K562 (cell line): Measurements from ENCODE around the gene OR2C1. TPM values are rescaled to one million over a fixed set of nuclear protein-coding genes. Genes with fewer than 3 reads are reported as not detected.
A peak's percentile ranks its signal among the peaks of the same experiment; 100 is the strongest.

ENCODE experiments used
- BMI1 ChIP-seq: fragments of 150-350 bp; IDR thresholded peaks from 2 replicates; pipeline ENCODE4 v1.6.1; 2014; ENCODE audit warnings: low read length
- CBFB ChIP-seq: sonication (generic); formaldehyde crosslinking; IDR thresholded peaks from 2 replicates; pipeline ENCODE4 v1.4.0; 2020; ENCODE audit warnings: mild to moderate bottlenecking, missing genetic modification reagents
- CTBP1 ChIP-seq: fragments of 450-650 bp; IDR thresholded peaks from 2 replicates; pipeline ENCODE4 v1.6.1; 2016; ENCODE audit warnings: borderline replicate concordance
- EHMT2 ChIP-seq: fragments of 450-650 bp; IDR thresholded peaks from 2 replicates; pipeline ENCODE4 v1.6.1; 2018; ENCODE audit warnings: antibody characterized with exemption
- ETS2 ChIP-seq: IDR thresholded peaks from 2 replicates; pipeline ENCODE4 v1.6.1; 2016; ENCODE audit warnings: borderline replicate concordance, missing genetic modification characterization, mild to moderate bottlenecking, moderate library complexity, missing compliant biosample characterization; ENCODE audit not compliant: poor library complexity, severe bottlenecking
- GATAD2A ChIP-seq: fragments of 450-650 bp; IDR thresholded peaks from 2 replicates; pipeline ENCODE4 v1.6.1; 2017
- GATAD2B ChIP-seq: fragments of 450-650 bp; IDR thresholded peaks from 2 replicates; pipeline ENCODE4 v1.6.1; 2017; ENCODE audit warnings: mild to moderate bottlenecking, borderline replicate concordance
- HNRNPH1 ChIP-seq: fragments of 200-400 bp; formaldehyde crosslinking; optimal IDR thresholded peaks from 2 replicates; pipeline ENCODE3; 2017; ENCODE audit warnings: low read depth, mild to moderate bottlenecking, low read length, moderate library complexity
- MCM2 ChIP-seq: fragments of 450-650 bp; IDR thresholded peaks from 2 replicates; pipeline ENCODE4 v1.6.1; 2017; ENCODE audit warnings: low read depth, mild to moderate bottlenecking
- MCM5 ChIP-seq: fragments of 450-650 bp; IDR thresholded peaks from 2 replicates; pipeline ENCODE4 v1.6.1; 2016; ENCODE audit warnings: low read depth
- MTA1 ChIP-seq: fragments of 450-650 bp; IDR thresholded peaks from 2 replicates; pipeline ENCODE4 v1.6.1; 2017; ENCODE audit warnings: borderline replicate concordance
- NFIC ChIP-seq: fragments of 450-650 bp; IDR thresholded peaks from 2 replicates; pipeline ENCODE4 v1.6.1; 2017; ENCODE audit warnings: mild to moderate bottlenecking, inconsistent platforms
- NR2C1 ChIP-seq, 2 experiments: fragments of 450-650 bp; IDR thresholded peaks; 2 replicates each; pipeline ENCODE4 v1.6.1; 2017; ENCODE audit warnings: mild to moderate bottlenecking in 2 of 2, antibody characterized with exemption in 1 of 2, inconsistent platforms in 1 of 2, missing compliant biosample characterization in 1 of 2, missing genetic modification characterization in 1 of 2
- RAD51 ChIP-seq: fragments of 450-650 bp; IDR thresholded peaks from 2 replicates; pipeline ENCODE4 v1.7.1; 2016; ENCODE audit warnings: low read depth, mild to moderate bottlenecking, borderline replicate concordance
- SRSF7 ChIP-seq: fragments of 200-400 bp; formaldehyde crosslinking; optimal IDR thresholded peaks from 2 replicates; pipeline ENCODE3; 2017; ENCODE audit warnings: mild to moderate bottlenecking, low read depth, low read length
- TAL1 ChIP-seq: fragments of 450-650 bp; IDR thresholded peaks from 2 replicates; pipeline ENCODE4 v1.6.1; 2016; ENCODE audit warnings: mild to moderate bottlenecking
- TCF7 ChIP-seq: sonication (generic); IDR thresholded peaks from 2 replicates; pipeline ENCODE4 v1.6.1; 2016; ENCODE audit warnings: antibody characterized with exemption, borderline replicate concordance
- TRIM24 ChIP-seq, 2 experiments: fragments of 450-650 bp; IDR thresholded peaks; 2 replicates each; pipeline ENCODE4 v1.6.1; 2016
- polyA plus RNA-seq, 8 experiments: library from polyadenylated mRNA; depleted of rRNA in 4 of 8; stranded (reverse) in 5 of 8; unstranded in 3 of 8; fragments of >200 nt; fragmentation: Nextera tagmentation in 2 of 8; fragmentation: Illumina TruSeq in 1 of 8; extraction: Ambion mirVana in 2 of 8; extraction: Trizol in 1 of 8; gene quantifications; 2 replicates each; pipeline versions ENCODE4 v1.2.1 to v1.2.3, GENCODE V29; 2011 to 2014; ENCODE audit warnings: inconsistent platforms in 1 of 8, missing spikeins in 1 of 8
- total RNA-seq, 7 experiments: library from RNA; depleted of rRNA in 6 of 7; stranded (reverse); fragments of >200 nt in 6 of 7; fragmentation: Illumina TruSeq in 2 of 7; extraction: Trizol in 2 of 7; gene quantifications; 2 replicates each; pipeline versions ENCODE4 v1.2.1 to v1.2.3, GENCODE V29; 2011 to 2021; ENCODE audit warnings: low replicate concordance in 1 of 7
- TF ChIP-seq, protein P1 (sequence below): fragments of 200-800 bp; sonication (Bioruptor generic); IDR thresholded peaks from 2 replicates; pipeline ENCODE4 v1.6.1; 2017; ENCODE audit warnings: missing genetic modification characterization, missing compliant biosample characterization
- TF ChIP-seq, protein P2 (sequence below): sonication (generic); formaldehyde crosslinking; IDR thresholded peaks from 2 replicates; pipeline ENCODE4 v1.8.0; 2023; ENCODE audit warnings: missing genetic modification reagents, mild to moderate bottlenecking, borderline replicate concordance
- TF ChIP-seq, protein P3 (sequence below): sonication (generic); formaldehyde crosslinking; IDR thresholded peaks from 2 replicates; pipeline ENCODE4 v1.8.0; 2022; ENCODE audit warnings: missing genetic modification reagents, mild to moderate bottlenecking, borderline replicate concordance
- TF ChIP-seq, protein P4 (sequence below): IDR thresholded peaks from 2 replicates; pipeline ENCODE4 v1.6.1; 2014; ENCODE audit warnings: antibody characterized with exemption

OR2C1 gene
- total and polyA plus RNA-seq, 9 of the 15 experiments (the other 6 are each of a cell fraction or from before 2014, with no cell fraction given) = not detected

DNA sequence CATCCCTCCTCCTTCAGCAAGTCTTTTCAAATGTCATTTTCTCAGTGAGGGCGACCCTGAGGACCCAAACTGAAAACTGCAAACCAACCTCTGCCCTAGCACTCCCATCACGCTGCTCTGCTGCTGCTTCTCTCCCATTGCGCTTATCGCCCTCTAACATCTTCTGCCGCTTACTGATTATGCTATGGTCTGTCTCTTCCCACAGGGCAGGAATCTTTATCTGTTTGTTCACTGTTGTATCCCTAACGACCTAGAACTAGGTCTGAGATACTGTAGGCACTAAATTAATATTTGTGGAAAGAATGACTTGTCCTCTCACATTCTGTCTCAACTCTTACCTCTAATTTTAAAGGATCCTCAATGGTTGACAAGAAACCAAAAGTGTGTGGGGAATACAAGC, 32.6 kb downstream of the OR2C1 start (continued):
- TF ChIP-seq TCF7 (no peak), MCM5 (no peak), EHMT2 (peak; percentile 58; the same call in 1 of the 2 replicates), TRIM24 (IDR thresholded peaks at IDR 0.05) (peak in 1 of 2 experiments; percentile 85; a peak in 3 of 4 replicates), BMI1 (no peak), GATAD2A (peak; percentile 20; the same call in 1 of the 2 replicates), NR2C1 (IDR thresholded peaks at IDR 0.05) (no peak), NR2C1 (tag; IDR thresholded peaks at IDR 0.05) (no peak; the same call in 1 of the 2 replicates), CBFB (CRISPR knock-in tag) (no peak), GATAD2B (peak; percentile 43; the same call in 1 of the 2 replicates), SRSF7 (no peak), TAL1 (peak; percentile 92), RAD51 (no peak), NFIC (peak; percentile 63), CTBP1 (peak; percentile 83; the same call in 1 of the 2 replicates), HNRNPH1 (no peak), ETS2 (tag) (no peak), MTA1 (peak; percentile 59; the same call in 1 of the 2 replicates), MCM2 (no peak)
- TF ChIP-seq, protein P1, sequence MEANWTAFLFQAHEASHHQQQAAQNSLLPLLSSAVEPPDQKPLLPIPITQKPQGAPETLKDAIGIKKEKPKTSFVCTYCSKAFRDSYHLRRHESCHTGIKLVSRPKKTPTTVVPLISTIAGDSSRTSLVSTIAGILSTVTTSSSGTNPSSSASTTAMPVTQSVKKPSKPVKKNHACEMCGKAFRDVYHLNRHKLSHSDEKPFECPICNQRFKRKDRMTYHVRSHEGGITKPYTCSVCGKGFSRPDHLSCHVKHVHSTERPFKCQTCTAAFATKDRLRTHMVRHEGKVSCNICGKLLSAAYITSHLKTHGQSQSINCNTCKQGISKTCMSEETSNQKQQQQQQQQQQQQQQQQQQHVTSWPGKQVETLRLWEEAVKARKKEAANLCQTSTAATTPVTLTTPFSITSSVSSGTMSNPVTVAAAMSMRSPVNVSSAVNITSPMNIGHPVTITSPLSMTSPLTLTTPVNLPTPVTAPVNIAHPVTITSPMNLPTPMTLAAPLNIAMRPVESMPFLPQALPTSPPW (CRISPR knock-in tag) = peak; percentile 24; the same call in 1 of the 2 replicates
- TF ChIP-seq, protein P2, sequence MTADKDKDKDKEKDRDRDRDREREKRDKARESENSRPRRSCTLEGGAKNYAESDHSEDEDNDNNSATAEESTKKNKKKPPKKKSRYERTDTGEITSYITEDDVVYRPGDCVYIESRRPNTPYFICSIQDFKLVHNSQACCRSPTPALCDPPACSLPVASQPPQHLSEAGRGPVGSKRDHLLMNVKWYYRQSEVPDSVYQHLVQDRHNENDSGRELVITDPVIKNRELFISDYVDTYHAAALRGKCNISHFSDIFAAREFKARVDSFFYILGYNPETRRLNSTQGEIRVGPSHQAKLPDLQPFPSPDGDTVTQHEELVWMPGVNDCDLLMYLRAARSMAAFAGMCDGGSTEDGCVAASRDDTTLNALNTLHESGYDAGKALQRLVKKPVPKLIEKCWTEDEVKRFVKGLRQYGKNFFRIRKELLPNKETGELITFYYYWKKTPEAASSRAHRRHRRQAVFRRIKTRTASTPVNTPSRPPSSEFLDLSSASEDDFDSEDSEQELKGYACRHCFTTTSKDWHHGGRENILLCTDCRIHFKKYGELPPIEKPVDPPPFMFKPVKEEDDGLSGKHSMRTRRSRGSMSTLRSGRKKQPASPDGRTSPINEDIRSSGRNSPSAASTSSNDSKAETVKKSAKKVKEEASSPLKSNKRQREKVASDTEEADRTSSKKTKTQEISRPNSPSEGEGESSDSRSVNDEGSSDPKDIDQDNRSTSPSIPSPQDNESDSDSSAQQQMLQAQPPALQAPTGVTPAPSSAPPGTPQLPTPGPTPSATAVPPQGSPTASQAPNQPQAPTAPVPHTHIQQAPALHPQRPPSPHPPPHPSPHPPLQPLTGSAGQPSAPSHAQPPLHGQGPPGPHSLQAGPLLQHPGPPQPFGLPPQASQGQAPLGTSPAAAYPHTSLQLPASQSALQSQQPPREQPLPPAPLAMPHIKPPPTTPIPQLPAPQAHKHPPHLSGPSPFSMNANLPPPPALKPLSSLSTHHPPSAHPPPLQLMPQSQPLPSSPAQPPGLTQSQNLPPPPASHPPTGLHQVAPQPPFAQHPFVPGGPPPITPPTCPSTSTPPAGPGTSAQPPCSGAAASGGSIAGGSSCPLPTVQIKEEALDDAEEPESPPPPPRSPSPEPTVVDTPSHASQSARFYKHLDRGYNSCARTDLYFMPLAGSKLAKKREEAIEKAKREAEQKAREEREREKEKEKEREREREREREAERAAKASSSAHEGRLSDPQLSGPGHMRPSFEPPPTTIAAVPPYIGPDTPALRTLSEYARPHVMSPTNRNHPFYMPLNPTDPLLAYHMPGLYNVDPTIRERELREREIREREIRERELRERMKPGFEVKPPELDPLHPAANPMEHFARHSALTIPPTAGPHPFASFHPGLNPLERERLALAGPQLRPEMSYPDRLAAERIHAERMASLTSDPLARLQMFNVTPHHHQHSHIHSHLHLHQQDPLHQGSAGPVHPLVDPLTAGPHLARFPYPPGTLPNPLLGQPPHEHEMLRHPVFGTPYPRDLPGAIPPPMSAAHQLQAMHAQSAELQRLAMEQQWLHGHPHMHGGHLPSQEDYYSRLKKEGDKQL = no peak
- TF ChIP-seq, protein P3, sequence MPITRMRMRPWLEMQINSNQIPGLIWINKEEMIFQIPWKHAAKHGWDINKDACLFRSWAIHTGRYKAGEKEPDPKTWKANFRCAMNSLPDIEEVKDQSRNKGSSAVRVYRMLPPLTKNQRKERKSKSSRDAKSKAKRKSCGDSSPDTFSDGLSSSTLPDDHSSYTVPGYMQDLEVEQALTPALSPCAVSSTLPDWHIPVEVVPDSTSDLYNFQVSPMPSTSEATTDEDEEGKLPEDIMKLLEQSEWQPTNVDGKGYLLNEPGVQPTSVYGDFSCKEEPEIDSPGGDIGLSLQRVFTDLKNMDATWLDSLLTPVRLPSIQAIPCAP = no peak
- TF ChIP-seq, protein P4, sequence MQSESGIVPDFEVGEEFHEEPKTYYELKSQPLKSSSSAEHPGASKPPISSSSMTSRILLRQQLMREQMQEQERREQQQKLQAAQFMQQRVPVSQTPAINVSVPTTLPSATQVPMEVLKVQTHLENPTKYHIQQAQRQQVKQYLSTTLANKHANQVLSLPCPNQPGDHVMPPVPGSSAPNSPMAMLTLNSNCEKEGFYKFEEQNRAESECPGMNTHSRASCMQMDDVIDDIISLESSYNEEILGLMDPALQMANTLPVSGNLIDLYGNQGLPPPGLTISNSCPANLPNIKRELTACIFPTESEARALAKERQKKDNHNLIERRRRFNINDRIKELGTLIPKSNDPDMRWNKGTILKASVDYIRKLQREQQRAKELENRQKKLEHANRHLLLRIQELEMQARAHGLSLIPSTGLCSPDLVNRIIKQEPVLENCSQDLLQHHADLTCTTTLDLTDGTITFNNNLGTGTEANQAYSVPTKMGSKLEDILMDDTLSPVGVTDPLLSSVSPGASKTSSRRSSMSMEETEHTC = no peak
